Middle frontal gyrus (tissue), 1 donor: Measurements from ENCODE around the gene DDX41.
"Not testable (repeated sequence)": the region's sequence is repeated elsewhere in the genome, so short reads cannot be mapped to it uniquely, and the experiment has no call there.

Experiments used
- DNase-seq: peaks from one replicate; pipeline ENCODE4 v3.0.0-alpha.2; 2015; ENCODE audit warnings: low spot score; ENCODE audit errors: extremely low spot score

DDX41 gene

DNA sequence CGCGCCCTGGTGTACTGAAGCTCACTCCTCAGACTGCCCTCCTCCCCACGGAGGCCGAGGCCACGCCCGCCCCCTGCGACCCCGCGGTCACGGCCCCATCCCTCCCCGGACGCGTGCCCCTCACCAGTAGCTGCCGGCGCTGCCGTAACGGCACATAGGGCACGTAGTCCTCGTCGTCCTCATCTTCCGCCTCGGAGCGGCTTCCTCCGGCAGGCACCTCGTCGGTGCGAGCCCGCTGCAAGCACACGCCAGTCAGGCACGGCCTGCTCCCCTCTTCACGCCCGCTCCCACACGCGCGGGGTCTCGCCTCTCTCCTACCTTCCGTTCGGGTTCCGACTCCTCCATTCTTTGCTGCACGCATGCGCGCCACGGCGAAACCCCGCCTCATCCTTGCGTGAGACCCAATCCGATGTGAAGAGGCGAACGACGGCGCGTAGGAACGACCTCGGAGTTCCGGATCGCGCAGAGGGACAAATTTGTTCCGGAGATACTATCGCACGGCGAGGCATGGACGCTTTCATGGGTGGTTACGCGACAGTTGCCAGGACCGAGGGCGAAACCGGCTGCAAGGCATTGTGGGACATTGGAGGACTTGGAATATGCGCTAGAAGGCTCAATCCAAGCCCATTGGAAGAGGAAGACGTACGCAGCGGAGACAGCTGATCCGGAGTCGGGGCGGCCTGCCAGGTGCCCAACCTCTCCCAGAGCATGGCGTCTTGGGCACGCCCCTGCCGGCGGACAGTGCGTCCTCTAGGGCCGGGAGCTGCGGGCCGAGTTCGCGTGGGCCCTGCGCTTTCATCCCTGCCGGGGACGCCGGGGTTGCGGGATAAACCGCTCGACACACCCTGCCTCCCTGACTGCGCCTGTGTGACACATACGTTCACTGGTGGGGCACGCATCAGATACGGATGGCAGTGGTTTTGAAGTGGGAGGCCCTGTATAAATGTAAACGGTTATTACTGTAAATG is at the start of gene DDX41:
Gene DDX41, minus strand, starts transcription at position 361 of the 968 bp plus-strand sequence. Its CDS starts 16 bp downstream, at position 345.
- peak; percentile 98 for DNase-seq

DNA sequence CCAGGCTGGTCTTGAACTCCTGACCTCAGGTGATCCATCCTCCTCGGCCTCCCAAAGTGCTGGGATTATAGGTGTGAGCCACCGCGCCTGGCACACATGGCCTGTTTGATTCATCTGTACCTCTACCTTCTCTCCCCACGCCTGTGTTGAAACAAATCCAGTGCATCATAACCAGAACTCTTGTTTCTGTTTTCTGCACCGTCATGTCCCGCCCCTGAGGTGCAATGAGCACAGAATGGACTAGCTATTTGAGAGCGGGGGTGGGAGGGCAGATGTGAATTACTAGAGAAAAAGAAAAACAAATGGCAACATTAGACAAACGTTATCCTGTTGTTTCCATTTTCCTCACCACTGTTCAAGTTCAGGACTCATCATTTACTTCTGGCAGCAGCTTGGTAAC is 48.3 kb upstream of the DDX41 start:
- no peak for DNase-seq

DNA sequence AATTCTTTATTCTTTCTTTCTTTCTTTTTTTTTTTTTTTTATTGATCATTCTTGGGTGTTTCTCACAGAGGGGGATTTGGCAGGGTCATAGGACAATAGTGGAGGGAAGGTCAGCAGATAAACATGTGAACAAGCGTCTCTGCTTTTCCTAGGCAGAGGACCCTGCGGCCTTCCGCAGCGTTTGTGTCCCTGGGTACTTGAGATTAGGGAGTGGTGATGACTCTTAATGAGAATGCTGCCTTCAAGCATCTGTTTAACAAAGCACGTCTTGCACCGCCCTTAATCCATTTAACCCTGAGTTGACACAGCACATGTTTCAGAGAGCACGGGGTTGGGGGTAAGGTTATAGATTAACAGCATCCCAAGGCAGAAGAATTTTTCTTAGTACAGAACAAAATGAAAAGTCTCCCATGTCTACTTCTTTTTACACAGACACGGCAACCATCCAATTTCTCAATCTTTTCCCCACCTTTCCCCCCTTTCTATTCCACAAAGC is 42.7 kb upstream of the DDX41 start:
- DNase-seq = not testable (repeated sequence)

DNA sequence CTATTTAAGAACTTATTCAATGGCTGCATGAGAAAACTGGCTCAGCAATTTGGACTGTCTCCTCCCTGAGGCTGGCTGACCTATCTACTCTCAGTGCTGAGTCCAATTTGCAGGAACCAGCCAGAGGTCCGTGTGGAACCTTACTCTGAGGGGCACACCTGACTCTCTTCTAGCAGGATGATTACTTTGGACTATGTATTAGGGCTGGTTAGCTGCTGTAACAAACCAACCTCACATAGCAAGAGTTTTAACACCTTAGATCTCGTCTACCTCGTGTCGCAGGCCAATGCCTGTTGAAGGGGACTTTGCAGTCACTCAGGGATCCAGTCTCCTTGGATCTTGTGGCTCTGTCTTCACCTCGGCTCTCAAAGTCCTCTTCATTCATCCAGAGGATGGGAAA is 41.0 kb upstream of the DDX41 start:
- no peak for DNase-seq

DNA sequence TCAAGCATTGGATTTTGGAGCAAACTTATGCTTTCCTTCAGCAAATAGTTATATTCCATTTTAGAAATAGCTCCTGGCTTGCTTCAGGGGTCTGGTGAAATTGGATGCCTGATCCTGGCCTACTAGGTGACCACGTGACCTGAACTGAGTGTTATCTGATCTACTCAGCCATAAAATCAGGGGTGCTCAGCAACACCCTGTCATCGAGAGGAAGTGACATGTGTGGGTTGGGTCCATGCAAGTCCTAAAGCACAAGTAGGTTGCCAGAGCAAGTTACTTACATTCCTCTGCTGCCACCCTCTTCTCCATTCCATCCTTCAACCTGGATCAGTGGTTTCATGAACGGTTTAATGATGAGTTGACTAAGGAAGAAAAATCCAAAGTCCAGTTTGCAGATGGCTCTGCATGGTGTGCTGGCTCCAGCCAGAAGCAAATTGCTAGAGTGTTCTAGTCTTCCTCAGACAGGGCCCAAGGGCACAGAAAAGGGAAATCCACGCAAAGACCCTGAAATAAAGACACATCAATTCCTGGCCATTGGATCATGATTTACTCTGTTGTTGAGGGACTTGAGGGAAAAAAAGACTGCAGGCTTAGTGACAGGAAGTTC is 40.4 kb upstream of the DDX41 start:
- DNase-seq = no peak

DNA sequence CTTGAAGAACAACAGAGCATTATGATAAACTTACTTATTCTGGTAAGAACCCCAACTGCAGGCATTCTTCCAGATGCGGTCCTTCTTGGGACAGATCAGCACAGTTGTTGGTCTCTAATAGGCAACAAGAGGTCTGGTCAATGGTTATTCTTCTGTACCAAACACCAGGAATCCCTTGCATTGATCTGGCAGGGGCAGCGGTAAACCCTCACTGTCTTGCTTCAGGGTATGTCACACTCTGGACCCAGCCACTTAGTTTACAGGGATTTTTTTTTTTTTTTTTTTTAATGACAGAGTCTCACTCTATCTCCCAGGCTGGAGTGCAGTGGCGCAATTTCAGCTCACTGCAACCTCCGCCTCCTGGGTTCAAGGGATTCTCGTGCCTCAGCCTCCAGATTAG is 38.9 kb upstream of the DDX41 start:
- no peak for DNase-seq

DNA sequence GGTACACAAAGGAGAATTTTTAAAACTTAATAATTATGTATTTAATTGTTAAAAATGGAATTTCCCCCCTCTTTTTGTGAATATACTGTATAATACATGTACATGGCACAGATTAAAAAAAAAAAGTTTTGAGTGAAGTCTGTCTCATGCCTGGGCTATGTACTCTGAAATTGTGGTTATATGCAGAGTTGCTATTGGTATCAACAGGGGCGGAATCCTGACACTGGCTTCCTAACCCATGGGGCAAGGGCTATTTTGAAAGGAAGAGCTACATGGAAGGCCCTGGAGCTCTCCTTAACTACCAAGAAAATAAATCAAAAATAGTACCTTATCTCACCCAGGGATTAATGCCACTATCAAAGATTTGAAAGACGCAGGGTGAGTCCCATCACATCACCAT is 38.5 kb upstream of the DDX41 start:
- no peak for DNase-seq

DNA sequence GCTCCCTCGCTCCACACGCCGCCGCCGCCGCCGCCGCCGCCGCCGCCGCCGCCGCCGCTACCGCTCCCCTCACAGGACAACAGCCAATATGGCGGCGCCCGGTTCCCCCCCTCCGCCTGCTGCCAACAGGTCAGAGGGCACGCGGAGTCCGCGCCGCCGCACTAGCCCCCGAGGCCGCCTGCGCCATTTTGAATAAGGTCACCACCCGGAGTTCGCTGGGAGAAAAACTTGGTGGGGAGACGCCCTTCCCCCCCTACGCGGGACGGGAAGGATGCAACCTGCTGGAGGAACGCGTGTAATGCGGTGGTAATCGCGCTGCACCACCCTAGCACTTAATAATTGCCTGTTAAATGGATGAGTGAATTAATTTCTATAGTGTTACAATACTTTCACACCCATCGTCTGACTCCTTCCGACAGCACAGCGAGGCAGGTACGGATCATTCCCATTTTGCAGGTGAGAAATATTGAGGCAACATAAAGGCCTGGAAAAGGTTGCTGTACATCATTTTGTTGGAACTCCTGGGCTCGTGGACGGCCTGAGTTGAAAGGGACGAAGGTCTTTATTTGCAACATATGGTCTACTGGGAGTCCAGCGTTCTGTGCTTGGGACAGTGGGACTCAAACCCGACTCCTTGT is 37.8 kb upstream of the DDX41 start, which contains the start of gene FAM193B:
Gene FAM193B, minus strand, starts transcription at position 90 of the 638 bp plus-strand sequence. CDS start 105 bp downstream, outside the sequence.
- peak; percentile 82 for DNase-seq

DNA sequence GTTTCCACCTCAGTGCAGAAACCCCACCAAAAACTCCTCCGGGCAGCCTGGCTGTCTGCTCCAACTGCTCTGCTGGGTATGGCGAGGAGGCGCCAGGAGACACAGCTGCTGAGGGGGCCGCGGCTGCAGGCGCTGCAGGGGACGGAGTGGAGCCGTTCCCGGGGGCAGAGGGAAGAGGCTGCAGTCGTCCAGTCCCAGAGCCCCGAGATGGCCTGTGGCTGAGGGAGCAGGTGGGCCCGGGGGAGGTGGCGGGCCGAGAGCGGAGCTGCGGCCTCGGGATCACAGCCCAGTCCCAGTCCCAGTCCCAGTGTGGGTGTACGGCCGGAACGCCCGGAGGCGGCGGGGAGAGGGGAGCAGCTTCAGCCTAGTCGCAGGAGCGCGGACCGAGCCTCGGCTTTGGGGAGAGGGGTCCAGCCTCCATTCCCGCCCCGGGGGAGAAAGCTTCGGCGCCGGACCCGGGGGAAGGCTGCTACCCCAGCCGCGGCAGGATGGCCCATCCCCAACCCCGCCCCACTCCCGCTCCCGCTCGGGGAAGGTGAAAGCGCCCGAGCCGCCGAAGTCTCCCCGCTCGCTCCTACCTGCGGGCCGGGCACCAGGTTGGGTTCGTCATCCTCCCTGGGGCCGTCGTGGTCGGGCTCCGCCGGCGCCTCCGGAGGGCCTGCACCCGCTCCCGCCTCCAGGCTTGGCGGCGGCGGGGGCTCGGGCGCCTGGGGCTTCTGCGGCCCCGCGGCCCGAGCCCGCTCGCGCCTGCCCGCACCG is 37.1 kb upstream of the DDX41 start:
- no peak for DNase-seq

DNA sequence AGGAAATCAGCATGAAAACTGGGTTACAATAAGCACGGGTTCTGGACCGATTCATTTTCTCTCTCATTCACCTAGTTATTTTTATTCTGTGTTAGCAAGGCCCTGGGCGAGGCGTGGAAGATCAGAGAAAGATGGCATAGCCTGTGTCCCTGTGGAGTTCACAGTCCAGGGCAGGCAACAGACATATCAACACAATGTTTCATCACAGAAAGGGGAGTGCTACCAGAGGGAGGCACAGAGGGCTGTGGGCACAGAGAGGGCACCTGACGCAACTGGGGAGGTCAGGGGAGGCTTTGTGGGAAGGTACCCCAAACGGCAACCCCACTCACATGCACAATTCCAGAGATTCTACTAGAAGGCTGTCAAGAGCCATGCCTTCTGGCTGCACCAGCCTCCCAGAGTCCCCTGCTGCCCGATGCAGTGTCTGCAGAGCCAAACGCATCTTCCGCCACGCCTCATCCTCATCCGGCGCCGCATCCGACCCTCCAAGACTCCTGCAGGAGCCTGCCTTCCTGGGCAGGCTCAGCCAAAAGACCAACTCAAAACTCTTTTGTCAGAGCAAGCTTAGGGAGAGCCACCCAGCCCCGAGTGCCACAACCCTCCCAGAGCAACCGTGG is 36.2 kb upstream of the DDX41 start:
- DNase-seq = no peak

DNA sequence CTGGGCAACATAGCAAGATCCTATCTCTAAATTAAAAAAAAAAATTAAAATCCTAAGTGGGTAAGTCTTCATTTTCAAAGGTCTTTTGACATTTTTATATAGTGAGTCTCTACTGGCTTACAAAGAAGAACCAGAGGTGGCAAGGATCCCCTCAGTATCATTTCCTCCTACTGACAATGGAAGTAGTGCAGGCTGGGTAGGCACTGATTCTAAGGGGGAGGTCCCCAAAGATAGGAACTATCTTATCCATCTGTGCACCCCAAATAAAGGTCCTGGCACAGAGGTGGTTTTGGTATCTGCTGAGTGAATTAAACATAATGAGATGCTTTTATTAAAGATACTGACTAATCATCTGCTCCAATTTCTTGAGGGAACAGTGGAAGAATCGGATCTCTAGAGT is 33.4 kb upstream of the DDX41 start:
- no peak for DNase-seq

DNA sequence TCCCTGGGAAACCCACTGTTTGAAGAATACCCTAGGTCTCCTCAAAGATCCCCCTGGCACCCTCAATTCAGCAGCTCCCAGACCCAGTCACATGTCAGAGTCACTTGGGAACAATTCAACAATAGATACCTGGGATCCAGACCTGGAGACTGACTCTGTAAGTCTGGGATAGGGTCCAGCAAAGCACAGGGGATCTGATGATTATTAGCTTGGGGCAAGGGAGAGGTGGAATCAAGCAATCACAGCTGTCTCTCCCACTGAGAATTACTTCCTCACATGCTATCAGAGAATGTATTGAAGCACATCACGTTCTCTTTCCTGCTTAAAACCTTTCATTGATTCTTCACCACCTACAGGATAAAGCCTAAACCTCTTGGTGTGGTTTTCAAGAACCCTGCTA is 31.7 kb upstream of the DDX41 start:
- no peak for DNase-seq

DNA sequence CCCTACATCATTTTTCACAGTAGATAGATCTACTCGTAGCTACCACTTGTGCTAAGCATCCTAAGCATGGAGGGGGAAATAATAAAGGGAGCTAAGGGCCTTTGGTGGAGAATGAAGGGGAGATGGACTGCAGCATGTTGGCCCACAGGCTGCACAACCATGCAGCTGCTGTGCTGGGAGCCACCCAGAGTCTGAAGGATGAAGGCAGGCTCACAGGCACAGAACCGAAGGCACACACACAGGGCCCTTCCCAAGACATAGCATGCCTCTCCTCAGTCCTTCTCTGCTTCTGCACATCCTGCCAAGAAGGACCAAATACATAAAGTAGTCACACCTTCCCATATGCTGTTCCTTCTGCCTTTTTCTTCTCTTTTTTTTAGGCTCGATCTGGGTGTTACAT is 31.0 kb upstream of the DDX41 start:
- no peak for DNase-seq

DNA sequence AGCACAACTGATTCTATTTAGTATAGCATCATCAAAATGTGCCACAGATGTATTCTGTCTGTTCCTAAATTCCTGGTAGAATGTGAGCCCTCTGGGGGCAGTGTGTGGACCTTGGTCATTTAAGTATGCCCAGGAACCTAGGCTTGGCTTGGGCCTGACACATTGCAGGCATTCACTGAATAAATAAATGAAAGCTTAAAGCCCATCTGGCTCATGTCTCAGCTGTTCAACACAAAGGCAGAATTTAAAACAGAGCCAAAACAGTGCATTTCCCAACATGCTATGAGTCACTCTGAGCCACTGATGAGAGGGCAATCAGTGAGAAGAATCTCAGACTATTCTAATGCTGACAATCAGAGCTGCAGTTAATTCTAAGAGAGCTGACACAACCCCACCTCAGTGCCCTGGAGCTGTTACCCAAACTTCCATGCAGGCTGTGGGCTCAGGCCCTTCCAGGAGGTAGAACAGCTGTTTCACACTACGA is 29.5 kb upstream of the DDX41 start:
- DNase-seq = peak; percentile 57

DNA sequence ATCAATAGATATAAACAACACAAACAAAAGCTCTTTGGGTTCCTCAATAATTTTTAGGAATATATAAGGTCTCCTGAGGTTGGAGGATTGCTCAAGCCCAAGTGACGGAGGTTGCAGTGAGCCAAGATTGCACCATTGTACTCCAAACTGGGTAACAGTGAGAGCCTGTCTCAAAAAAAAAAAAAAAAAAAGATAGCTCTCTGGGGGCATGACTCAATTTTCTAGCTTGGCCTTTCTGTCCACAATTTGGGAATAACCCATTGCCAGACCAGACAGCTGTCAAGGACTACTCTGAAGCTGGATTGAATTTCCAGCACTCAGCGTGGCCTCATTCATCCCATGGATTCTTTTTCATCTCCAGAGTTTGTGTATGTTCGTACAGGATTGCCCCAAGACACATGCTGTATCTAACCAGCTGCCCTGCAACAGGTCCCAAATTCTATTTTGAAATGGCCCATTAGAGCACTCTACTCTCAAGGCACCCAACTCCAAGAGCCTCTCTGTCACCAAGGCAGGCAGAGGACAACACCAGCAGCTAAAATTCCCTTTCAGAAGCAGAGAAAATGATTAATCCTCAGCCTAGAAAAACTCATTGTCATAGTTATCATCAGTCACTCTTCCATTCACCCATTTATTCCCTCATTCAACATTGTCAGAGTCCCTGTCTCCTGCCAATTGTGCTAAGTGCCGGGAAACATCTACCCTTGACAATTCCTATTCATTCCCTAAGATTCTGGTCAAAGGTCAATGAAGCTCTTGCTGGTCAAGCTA is 28.9 kb upstream of the DDX41 start:
- no peak for DNase-seq

DNA sequence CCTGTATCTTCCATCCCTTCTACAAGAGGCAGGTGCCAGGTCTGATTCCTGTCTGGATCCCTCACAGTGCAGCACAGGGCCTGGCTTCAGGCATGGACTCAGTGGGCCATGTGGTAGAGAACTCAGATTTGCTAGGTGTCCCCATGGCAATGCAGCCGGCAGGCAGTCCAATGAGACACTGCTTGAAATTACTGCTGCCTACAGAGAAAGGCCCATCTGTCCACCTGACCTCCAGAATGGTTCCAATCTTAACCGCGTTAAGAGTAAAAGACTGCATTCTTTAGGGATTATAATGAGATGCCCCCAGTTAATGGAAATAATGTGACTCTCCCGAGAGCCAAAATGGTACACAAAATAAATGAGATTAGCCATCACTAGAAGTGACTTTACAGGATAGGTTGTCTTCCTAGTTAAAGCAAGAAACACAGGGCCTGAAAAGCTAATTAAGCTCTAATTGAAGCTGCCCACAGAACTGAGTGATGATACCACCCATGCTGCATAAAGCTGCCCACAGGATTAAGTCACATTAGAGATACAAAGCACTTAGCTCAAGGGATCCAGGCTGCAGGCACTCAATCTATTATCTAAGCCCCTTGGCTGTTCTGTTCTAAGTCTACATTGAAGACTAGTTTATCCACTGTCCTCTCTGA is 26.2 kb upstream of the DDX41 start:
- DNase-seq = no peak

DNA sequence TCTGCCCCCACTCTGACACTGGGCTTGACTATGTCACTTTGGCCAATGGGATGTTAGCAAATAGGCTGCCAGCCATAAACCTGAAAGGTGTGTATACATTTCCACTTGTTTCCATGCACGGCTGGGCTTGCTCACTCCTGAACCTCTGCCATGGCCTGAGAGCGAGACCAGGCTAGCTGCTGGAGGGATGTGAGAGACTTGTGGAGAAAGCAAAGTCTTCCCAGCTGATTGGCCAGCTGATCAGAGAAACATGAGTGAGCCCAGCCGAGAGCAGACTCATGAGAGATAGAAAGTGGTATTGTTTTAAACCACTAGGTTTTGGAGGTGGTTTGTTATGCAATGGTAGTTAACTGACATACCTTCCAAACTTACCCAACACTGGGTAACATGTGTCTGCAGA is 23.7 kb upstream of the DDX41 start:
- DNase-seq = no peak

DNA sequence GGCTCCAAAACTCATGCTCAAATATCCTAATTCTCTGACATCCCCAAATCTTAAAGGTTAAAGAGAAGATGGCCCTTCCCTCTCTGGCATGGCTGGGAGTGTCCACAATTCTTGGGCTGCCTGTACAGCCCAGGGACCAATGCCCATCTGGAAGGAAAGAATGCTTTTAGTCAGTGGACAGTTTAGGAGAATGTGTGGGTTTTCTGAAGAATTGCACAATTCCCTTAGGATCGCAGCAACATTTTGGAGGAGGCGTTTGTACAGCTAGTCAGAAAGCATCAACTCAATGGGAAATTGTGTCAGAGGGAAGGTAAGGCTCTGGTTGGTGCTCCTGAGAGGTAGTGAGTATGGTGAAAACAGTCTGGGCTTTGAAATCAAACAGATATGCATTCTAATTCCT is 22.6 kb upstream of the DDX41 start:
- no peak for DNase-seq

DNA sequence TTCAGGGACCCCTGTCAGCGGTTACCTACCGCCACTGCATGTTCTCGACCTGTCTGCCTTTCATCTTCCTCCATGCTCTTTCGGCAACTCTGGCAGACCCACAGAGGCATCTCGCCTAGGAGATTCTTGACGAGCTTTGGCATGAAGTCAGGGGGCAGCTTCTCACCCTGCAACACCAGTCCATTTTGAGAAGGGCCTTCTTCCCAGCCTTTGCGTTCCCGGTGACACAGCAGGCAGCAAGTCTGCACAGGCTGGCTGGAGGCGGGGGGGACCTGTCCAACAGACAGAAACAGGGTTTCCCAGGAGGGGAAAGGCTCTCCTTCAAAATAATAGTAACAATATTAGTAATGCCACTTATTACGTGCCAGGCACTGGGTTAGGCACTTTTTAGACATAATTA is 22.1 kb upstream of the DDX41 start:
- no peak for DNase-seq
